ENCODE data around the gene CSF2. TPM values are rescaled to one million over a fixed set of nuclear protein-coding genes. Genes with fewer than 3 reads are reported as not detected.

The CSF2 gene
- total and polyA plus RNA-seq, 2 of the 4 experiments (the other 2 are of a cell fraction), result 0.31 TPM; not detected in 1

DNA sequence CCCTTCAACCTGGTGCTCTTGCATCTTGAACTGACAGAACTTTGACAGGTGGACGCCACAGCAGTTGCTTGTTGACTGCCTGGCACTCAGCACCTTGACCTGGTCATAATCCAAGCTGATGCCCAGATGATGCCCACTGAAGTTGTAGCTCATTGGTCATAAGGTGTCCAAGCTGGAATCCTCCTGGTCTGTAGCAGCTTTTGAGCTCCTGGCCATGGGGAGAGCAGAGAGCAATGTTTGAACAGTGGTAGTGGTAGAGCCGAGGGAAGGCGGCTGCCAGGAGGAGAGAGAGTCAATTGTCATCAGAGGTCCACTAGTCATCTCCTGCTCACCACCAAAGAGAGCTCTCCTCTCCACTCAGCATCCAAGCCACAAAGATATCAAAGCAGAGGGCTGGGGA lies 23.3 kb downstream of the CSF2 start:
- no TSS peak for BruUV-seq (replicated peaks)
- WGBS, 2 experiments (ENCODE audit: extremely low coverage in 2 of 2, insufficient read length in 1 of 2), result 67% methylated on average over 1 of the region's 3 CpGs; no CpG with 5 or more reads in 1 of the 2 experiments
- no peak overlapping the region; the same call in 1 of the 2 replicates for H3K18ac ChIP-seq (ENCODE audit: low read depth, low read length)
- H3K9me3 ChIP-seq (ENCODE audit: control insufficient read depth, insufficient read depth, low read length), result no peaks in the 10 kb centered on the region
- H3K4me2 ChIP-seq (ENCODE audit: low read depth, low read length), result no peak overlapping the region
- H2BK120ac ChIP-seq (ENCODE audit: low read depth, low read length), result peak overlapping the region; percentile 75; the same call in 1 of the 2 replicates
- ChIA-PET CTCF (no interaction called here), POLR2A (ENCODE audit: unreplicated experiment) (no interaction called here)
- H3K4me3 ChIP-seq (ENCODE audit: insufficient read depth, low read depth, low read length), result no peak overlapping the region
- peak overlapping the region; percentile 36 for H2AFZ ChIP-seq (replicated peaks; ENCODE audit: low read length, poor library complexity)
- ATAC-seq (ENCODE audit: low read depth) (no peak), DNase-seq (no peak)
- H2AK5ac ChIP-seq (ENCODE audit: low read depth, low read length), result peak overlapping the region; percentile 62; the same call in 1 of the 2 replicates
- no peak overlapping the region for H2BK5ac ChIP-seq (ENCODE audit: low read depth, low read length, poor library complexity, severe bottlenecking)
- peak overlapping the region; percentile 24; the same call in 1 of the 2 replicates for H4K91ac ChIP-seq (ENCODE audit: insufficient read depth, low read depth, low read length)
- no peak overlapping the region for H4K5ac ChIP-seq (ENCODE audit: low read depth, low read length)
- in situ Hi-C loops (cut with MboI; ENCODE audit: low sequenced_read_pairs), result loop anchor here (25.0 kb wide), 1 partner anchor 390 kb away; the partner anchor contains the start of gene IRF1
- H2BK20ac ChIP-seq (ENCODE audit: low read depth, low read length), result peak overlapping the region; percentile 67; the same call in 1 of the 2 replicates
- peak overlapping the region; percentile 36; the same call in 1 of the 2 replicates for H3K23ac ChIP-seq (ENCODE audit: low read depth, low read length)
- H3K14ac ChIP-seq (replicated peaks; ENCODE audit: low read depth, low read length), result peak overlapping the region; percentile 31
- H3K79me1 ChIP-seq (ENCODE audit: low read depth in 1 of 2, low read length in 2 of 2), result no peaks in the 10 kb centered on the region
- H3K9me1 ChIP-seq (ENCODE audit: insufficient read depth, low read length), result peaks cover 27% of the 10 kb centered on the region
- TF ChIP-seq NFE2L2 (IDR thresholded peaks at IDR 0.05; ENCODE audit: low read depth, low read length) (no peak), RFX5 (IDR thresholded peaks at IDR 0.05; ENCODE audit: low read depth, low read length) (no peak), CHD1 (IDR thresholded peaks at IDR 0.05; ENCODE audit: low read depth, low read length) (no peak), SMC3 (IDR thresholded peaks at IDR 0.05; ENCODE audit: low read depth, low read length) (no peak), POLR2A (IDR thresholded peaks at IDR 0.05; ENCODE audit: low read depth, low read length) (no peak), MAFK (IDR thresholded peaks at IDR 0.05; ENCODE audit: low read depth, low read length) (no peak), MXI1 (IDR thresholded peaks at IDR 0.05; ENCODE audit: borderline replicate concordance, low read depth, low read length) (no peak), MAZ (IDR thresholded peaks at IDR 0.05; ENCODE audit: borderline replicate concordance, low read depth, low read length) (no peak), FOS (IDR thresholded peaks at IDR 0.05; ENCODE audit: low read depth, low read length) (no peak), RAD21 (IDR thresholded peaks at IDR 0.05; ENCODE audit: low read length) (no peak), BHLHE40 (IDR thresholded peaks at IDR 0.05; ENCODE audit: low read depth, low read length) (no peak), RCOR1 (IDR thresholded peaks at IDR 0.05; ENCODE audit: insufficient replicate concordance, low read length) (no peak), CEBPB (IDR thresholded peaks at IDR 0.05; ENCODE audit: low read depth, low read length) (no peak)
- TF ChIP-seq, protein P1, sequence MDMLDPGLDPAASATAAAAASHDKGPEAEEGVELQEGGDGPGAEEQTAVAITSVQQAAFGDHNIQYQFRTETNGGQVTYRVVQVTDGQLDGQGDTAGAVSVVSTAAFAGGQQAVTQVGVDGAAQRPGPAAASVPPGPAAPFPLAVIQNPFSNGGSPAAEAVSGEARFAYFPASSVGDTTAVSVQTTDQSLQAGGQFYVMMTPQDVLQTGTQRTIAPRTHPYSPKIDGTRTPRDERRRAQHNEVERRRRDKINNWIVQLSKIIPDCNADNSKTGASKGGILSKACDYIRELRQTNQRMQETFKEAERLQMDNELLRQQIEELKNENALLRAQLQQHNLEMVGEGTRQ (IDR thresholded peaks at IDR 0.05; ENCODE audit: low read depth, low read length), result no peak
- TF ChIP-seq, protein P2, sequence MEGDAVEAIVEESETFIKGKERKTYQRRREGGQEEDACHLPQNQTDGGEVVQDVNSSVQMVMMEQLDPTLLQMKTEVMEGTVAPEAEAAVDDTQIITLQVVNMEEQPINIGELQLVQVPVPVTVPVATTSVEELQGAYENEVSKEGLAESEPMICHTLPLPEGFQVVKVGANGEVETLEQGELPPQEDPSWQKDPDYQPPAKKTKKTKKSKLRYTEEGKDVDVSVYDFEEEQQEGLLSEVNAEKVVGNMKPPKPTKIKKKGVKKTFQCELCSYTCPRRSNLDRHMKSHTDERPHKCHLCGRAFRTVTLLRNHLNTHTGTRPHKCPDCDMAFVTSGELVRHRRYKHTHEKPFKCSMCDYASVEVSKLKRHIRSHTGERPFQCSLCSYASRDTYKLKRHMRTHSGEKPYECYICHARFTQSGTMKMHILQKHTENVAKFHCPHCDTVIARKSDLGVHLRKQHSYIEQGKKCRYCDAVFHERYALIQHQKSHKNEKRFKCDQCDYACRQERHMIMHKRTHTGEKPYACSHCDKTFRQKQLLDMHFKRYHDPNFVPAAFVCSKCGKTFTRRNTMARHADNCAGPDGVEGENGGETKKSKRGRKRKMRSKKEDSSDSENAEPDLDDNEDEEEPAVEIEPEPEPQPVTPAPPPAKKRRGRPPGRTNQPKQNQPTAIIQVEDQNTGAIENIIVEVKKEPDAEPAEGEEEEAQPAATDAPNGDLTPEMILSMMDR (conservative IDR thresholded peaks at IDR 0.05; ENCODE audit: low read depth, low read length), result no peak
- TF ChIP-seq, protein P3, sequence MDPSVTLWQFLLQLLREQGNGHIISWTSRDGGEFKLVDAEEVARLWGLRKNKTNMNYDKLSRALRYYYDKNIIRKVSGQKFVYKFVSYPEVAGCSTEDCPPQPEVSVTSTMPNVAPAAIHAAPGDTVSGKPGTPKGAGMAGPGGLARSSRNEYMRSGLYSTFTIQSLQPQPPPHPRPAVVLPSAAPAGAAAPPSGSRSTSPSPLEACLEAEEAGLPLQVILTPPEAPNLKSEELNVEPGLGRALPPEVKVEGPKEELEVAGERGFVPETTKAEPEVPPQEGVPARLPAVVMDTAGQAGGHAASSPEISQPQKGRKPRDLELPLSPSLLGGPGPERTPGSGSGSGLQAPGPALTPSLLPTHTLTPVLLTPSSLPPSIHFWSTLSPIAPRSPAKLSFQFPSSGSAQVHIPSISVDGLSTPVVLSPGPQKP (IDR thresholded peaks at IDR 0.05; ENCODE audit: borderline replicate concordance, low read depth, low read length), result no peak
- intact Hi-C loops (cut with micrococcal nuclease), result no loop called here
- H4K8ac ChIP-seq (ENCODE audit: low read depth in 2 of 2, low read length in 2 of 2), result peak overlapping the region in 1 of 2 experiments; percentile 1; a peak in 1 of 4 replicates
- H3K27ac ChIP-seq (ENCODE audit: insufficient read depth, low read length), result no peak overlapping the region
- no peak overlapping the region for H3K9ac ChIP-seq (ENCODE audit: low read depth, low read length)
- H3K4ac ChIP-seq (ENCODE audit: low read depth, low read length), result peak overlapping the region; percentile 45
- H4K20me1 ChIP-seq (ENCODE audit: insufficient read depth, low read length), result no peaks in the 10 kb centered on the region
- no peaks in the 10 kb centered on the region for H3K36me3 ChIP-seq (ENCODE audit: control insufficient read depth, insufficient read depth, low read length)
- no peaks in the 10 kb centered on the region for H3K27me3 ChIP-seq (ENCODE audit: control insufficient read depth, insufficient read depth, low read length)
- H2AK9ac ChIP-seq (replicated peaks; ENCODE audit: low read depth, low read length, poor library complexity), result no peak overlapping the region
- peaks cover 23% of the 10 kb centered on the region for H3K4me1 ChIP-seq (ENCODE audit: control insufficient read depth, insufficient read depth, low read length)
- H2BK15ac ChIP-seq (ENCODE audit: low read depth, low read length), result peak overlapping the region; percentile 75; the same call in 2 of the 3 replicates
- H3K56ac ChIP-seq (ENCODE audit: extremely low read depth, insufficient read depth, low read length), result no peak overlapping the region
- dilution Hi-C loops (cut with HindIII; ENCODE audit: low sequenced_read_pairs, unreplicated experiment), result no loop called here
